GM10266 (cell line): ENCODE measurements around the gene TM9SF3.

ENCODE experiments used
- DNase-seq: peaks from one replicate; pipeline ENCODE4 v3.0.0; 2012; ENCODE audit errors: extremely low spot score
- TF ChIP-seq, protein P1 (sequence below): IDR thresholded peaks from 2 replicates; pipeline ENCODE4 v1.5.1; 2012; ENCODE audit warnings: mild to moderate bottlenecking, low read depth; ENCODE audit not compliant: control insufficient read depth, insufficient read depth; ENCODE audit errors: missing control alignments

TM9SF3 gene

DNA sequence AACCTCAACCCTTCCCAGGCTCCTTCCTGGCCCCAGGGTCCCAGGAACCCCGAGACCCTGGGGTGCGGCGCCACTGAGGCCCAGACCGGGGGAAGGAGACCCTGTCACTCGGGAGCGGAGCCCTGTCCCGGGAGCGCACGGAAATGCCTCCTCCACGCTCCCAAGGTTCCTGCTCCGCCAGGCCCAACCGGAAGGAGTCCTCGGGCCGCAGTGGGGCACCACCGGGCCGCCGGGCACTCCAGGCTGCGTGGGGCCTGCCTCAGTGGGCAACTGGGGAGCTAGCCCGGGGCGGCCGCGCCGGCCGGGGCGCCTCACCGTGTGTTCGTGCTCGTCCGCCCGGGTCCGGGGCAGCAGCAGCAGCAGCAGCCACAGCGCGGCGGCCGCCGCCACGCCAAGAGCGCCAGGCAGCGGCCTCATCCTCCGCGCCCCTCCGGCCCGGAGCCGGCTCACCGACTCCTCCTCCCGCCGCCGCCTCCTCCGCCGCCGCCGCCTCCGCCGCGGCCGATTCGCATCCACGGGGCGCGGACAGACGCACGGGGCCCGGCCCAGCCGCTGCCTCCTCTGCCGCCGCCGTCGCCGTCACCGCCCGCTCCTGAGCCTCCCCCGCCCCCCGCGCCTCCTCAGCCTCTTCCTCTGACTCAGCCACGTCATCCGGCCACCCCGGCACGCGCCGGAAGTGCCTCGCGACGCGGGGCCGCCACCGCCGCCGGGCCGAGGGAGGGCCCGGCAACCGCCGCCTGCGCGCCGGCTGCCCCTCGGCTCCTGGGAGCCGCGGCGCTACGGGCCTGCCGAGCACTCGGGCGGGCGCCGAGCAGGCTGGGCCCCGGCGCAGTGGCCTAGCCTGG is at the start of gene TM9SF3:
Gene TM9SF3, minus strand, starts transcription at position 594 of the 845 bp plus-strand sequence. Its CDS starts 177 bp downstream, at position 417.
- TF ChIP-seq, protein P1, sequence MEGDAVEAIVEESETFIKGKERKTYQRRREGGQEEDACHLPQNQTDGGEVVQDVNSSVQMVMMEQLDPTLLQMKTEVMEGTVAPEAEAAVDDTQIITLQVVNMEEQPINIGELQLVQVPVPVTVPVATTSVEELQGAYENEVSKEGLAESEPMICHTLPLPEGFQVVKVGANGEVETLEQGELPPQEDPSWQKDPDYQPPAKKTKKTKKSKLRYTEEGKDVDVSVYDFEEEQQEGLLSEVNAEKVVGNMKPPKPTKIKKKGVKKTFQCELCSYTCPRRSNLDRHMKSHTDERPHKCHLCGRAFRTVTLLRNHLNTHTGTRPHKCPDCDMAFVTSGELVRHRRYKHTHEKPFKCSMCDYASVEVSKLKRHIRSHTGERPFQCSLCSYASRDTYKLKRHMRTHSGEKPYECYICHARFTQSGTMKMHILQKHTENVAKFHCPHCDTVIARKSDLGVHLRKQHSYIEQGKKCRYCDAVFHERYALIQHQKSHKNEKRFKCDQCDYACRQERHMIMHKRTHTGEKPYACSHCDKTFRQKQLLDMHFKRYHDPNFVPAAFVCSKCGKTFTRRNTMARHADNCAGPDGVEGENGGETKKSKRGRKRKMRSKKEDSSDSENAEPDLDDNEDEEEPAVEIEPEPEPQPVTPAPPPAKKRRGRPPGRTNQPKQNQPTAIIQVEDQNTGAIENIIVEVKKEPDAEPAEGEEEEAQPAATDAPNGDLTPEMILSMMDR, result no peak
- peak; percentile 95 for DNase-seq

DNA sequence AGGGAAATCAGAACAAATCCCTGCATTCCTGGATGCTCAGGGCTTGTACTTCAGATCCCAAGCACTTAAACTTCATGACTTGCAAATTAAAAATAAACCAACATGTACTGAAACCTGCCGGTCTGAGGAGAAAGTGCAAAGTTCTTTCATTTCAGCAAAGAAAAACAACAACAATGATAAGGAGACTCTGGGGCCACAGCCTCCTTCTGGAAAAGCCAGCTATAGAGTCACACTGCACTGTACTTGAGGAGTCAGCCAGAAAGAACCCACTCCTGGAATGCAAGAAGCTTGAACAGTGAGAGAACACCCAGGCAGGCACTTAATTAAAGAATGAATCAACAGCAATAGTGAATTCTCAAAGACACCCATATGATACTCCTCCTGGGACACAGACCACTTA is 49.7 kb upstream of the TM9SF3 start:
- DNase-seq, result no peak
- TF ChIP-seq, protein P1, result no peak

DNA sequence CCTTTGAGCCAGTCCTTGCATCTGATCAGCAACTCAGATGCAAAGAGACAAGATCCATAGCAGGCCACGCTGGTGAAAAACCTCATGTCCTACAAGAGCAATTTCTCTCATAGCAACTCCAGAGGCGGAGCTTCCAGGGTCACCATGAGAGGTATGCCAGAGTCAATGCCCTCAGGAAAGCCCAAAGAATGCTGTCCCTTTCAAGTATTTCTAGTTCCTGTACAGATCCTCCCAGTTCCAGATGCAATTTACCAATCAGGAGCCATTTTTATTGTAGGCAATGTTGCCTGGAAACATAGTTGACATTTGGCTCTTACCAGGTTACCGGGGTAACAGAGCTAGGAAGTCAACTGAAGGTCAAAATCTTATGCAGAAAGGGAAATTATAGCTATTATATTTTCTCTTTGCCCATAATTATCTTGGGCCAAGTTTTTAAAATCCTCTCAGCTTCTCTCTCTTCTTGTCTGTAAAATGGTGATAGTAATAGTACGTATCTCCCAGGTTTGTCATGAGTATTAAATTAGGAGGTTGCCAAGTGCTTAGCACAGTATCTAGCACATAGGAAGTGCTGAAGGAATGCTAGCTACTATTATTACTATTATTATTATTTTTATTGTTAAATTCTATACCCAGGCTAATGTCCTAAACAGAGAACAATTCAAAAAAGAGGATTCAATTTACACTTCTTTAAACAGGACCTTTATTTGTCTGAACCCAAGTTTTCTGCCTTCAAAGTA is 46.3 kb upstream of the TM9SF3 start:
- TF ChIP-seq, protein P1, result no peak
- no peak for DNase-seq

DNA sequence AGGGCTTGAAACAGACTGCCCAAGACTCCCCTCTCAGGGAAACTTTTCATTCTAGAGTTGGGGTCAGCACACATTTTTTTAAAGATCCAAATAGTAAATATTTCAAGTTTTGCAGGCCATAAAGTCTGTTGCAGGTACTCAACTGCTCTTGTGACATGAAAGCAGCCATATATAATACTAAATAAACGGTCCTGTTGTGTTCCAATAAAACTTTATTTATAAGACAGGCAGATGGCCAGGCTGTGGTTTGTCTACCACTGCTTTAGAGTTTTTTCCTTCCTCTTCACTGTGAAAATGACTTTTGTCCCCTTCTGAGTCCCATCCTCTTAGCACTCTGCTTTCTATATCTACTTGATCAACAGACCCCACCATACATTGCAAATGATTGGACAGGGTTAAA is 40.5 kb upstream of the TM9SF3 start:
- DNase-seq, result no peak
- TF ChIP-seq, protein P1, result no peak

DNA sequence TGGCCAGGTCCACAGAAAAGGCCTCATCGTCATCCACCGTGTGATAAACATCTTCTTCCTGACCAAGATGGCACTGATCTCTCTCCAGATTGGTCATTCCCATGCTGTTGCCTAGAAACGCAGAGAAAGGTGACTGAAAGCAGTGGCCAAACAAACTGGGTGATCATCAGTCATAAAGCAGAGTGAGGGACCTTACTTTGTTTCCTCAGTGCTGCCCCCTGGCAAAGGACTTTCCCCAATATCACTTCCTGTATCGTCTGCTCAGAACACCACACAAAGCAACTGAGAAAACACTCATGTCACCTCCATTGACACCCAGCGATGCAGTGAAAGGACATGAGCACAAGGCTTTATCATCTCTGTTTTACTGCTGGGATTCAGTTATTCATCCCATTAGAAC is 40.0 kb upstream of the TM9SF3 start:
- no peak for DNase-seq
- TF ChIP-seq, protein P1, result no peak

DNA sequence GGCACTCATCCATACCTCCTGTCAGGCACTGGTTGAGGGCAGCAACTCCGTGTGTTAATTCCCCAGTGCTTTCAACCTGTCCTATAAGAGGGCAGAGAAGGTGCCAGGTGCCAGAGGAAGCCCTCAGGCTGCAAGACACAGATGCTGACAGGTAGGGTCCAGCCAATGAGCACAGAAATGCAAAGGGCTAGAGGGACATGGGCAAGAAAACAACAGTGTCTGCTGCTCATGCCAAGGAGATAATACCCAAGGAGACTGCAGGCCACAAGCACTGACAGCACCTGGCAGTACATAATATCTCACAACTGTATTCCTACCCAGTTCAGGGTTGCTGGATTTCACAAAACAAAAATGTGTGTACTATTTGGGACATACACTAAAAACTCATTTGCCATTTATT is 38.4 kb upstream of the TM9SF3 start:
- DNase-seq, result no peak
- TF ChIP-seq, protein P1, result no peak
